ENCODE data around the gene TECR. TPM values are rescaled to one million over a fixed set of nuclear protein-coding genes. Genes with fewer than 3 reads are reported as not detected.

The TECR gene
- total RNA-seq, 2 donors from 2014 or later = 60.3 to 63.9 TPM

GRCh38 chr19:14515501-14516047, 13.8 kb upstream of the TECR start:
- Histone ChIP-seq H3K36me3 (peaks cover 32% of the 10 kb centered on the region), H3K4me1 (peaks cover 0 to 43% of the 10 kb centered on the region in 2 donors), H3K27ac (peak overlapping the region in 1 of 2 donors; percentile 100), H3K4me3 (peak overlapping the region in 1 of 2 donors; percentile 96), H3K9me3 (no peaks in the 10 kb centered on the region), H3K27me3 (no peaks in the 10 kb centered on the region)
- DNase-seq (ENCODE audit: low spot score) = no peak
- TF ChIP-seq, protein P1, sequence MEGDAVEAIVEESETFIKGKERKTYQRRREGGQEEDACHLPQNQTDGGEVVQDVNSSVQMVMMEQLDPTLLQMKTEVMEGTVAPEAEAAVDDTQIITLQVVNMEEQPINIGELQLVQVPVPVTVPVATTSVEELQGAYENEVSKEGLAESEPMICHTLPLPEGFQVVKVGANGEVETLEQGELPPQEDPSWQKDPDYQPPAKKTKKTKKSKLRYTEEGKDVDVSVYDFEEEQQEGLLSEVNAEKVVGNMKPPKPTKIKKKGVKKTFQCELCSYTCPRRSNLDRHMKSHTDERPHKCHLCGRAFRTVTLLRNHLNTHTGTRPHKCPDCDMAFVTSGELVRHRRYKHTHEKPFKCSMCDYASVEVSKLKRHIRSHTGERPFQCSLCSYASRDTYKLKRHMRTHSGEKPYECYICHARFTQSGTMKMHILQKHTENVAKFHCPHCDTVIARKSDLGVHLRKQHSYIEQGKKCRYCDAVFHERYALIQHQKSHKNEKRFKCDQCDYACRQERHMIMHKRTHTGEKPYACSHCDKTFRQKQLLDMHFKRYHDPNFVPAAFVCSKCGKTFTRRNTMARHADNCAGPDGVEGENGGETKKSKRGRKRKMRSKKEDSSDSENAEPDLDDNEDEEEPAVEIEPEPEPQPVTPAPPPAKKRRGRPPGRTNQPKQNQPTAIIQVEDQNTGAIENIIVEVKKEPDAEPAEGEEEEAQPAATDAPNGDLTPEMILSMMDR (IDR thresholded peaks at IDR 0.05) = no peak

DNA sequence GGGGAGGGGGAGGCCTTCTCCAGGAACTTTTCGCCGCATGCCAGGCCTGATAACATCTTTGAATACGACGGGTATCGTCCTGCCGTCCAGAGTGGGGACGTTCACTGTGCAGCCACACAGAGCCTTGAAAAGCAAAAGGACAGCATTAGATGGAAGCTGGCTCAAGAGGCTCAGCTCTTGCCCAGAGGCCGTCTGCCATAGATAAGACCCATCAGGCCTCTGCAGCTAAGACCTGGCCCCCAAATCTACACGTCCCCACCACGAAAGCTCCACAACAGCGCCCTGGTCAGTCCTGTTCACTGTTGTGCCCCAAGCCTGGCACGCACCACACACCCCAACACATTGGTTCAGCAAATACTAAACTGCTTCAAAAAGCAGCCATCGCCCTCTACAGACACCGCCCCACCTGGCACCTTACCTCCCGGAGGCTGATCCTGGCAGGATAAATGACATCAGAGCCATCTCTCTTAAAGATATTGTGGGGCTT, 13.3 kb upstream of the TECR start:
- TF ChIP-seq, protein P1 (IDR thresholded peaks at IDR 0.05) = no peak

GRCh38 chr19:14516746-14517438, 12.5 kb upstream of the TECR start:
- Histone ChIP-seq H3K36me3 (peaks cover 32% of the 10 kb centered on the region), H3K27ac (peak overlapping the region; percentile 100), H3K4me3 (peak overlapping the region; percentile 96 to 97), H3K4me1 (peaks cover 0 to 43% of the 10 kb centered on the region in 2 donors), H3K27me3 (no peaks in the 10 kb centered on the region), H3K9me3 (no peaks in the 10 kb centered on the region)
- TF ChIP-seq, protein P1 (IDR thresholded peaks at IDR 0.05) = no peak
- DNase-seq (ENCODE audit: low spot score) = no peak

More for the DNA sequence above, 13.3 kb upstream of the TECR start:
- H3K4me1 ChIP-seq = peaks cover 0 to 43% of the 10 kb centered on the region in 2 donors
- H3K4me3 ChIP-seq = peak overlapping the region; percentile 96 to 97
- no peaks in the 10 kb centered on the region for H3K9me3 ChIP-seq
- H3K27ac ChIP-seq = peak overlapping the region in 1 of 2 donors; percentile 100
- no peaks in the 10 kb centered on the region for H3K27me3 ChIP-seq
- peaks cover 32% of the 10 kb centered on the region for H3K36me3 ChIP-seq
- DNase-seq (ENCODE audit: low spot score) = no peak

GRCh38 chr19:14517446-14517839, 12.0 kb upstream of the TECR start:
- H3K27ac ChIP-seq = peak overlapping the region; percentile 100
- no peaks in the 10 kb centered on the region for H3K27me3 ChIP-seq
- DNase-seq (ENCODE audit: low spot score) = no peak
- H3K36me3 ChIP-seq = peaks cover 32% of the 10 kb centered on the region
- H3K4me1 ChIP-seq = peaks cover 0 to 43% of the 10 kb centered on the region in 2 donors
- no peaks in the 10 kb centered on the region for H3K9me3 ChIP-seq
- TF ChIP-seq, protein P1 (IDR thresholded peaks at IDR 0.05) = no peak
- peak overlapping the region; percentile 96 to 97 for H3K4me3 ChIP-seq

DNA sequence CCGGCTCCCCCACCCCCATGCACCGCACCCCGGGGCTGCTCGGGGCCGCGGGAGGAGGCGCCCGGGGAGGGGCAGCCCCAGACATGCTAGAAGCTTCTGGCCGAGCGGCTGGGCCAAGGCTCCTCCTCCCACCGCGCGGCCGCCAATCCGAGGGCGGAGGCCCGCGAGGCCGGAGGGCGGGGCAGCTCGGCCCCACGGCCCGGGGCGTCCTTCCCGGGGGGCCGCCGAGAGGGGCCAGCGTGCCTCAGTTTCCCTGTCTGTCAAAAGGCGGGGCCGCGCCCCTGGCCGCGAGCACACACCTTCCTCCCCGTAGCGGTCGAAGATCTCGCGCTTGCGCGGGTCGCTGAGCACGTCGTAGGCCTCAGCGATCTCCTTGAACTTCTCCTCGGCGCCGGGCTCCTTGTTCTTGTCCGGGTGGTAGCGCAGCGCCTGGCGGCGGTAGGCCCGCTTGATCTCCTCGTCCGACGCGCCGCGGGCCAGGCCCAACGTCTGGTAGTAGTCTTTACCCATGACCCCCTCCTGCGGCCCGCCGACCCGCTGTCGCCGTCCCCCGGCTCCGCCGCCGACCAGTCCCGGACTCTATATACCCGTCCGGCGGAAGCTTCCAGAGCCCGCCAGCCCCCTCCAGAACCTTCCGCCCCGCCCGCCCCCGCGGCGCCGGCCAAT, 11.4 kb upstream of the TECR start, which contains the start of gene DNAJB1:
Gene DNAJB1, minus strand, starts transcription at position 558 of the 666 bp plus-strand sequence. Its CDS starts 48 bp downstream, at position 510.
- Histone ChIP-seq H3K27me3 (no peaks in the 10 kb centered on the region), H3K4me1 (peaks cover 0 to 43% of the 10 kb centered on the region in 2 donors), H3K4me3 (peak within 1 kb of the TSS; percentile 96 to 97), H3K27ac (peak within 1 kb of the TSS; percentile 100), H3K9me3 (no peaks in the 10 kb centered on the region), H3K36me3 (peaks cover 32% of the 10 kb centered on the region)
- peak; percentile 77 for DNase-seq (ENCODE audit: low spot score)
- TF ChIP-seq, protein P1 (IDR thresholded peaks at IDR 0.05) = no peak

Data from right atrium auricular region (tissue), 2 donors.